Ovary (tissue), 9 donors: ENCODE results near the gene NR2F1. TPM values are rescaled to one million over a fixed set of nuclear protein-coding genes. Genes with fewer than 3 reads are reported as not detected.
A peak's percentile ranks its signal among the peaks of the same experiment; 100 is the strongest.

Experiments used
- DNase-seq, 5 donors: peaks; one replicate each; pipeline ENCODE4 v3.0.0-alpha.2; 2019 to 2020
- H3K27ac ChIP-seq, 2 donors: fragments of 200-600 bp; one replicate each; pipeline versions ENCODE4 v1.5.1 to v1.8.0; 2019 to 2022
- H3K27me3 ChIP-seq: fragments of 200-600 bp; one replicate; pipeline ENCODE4 v1.8.0; 2022
- H3K36me3 ChIP-seq: fragments of 200-600 bp; sonication (generic); one replicate; pipeline ENCODE4 v1.5.1; 2019
- H3K4me1 ChIP-seq: one replicate; pipeline ENCODE4 v1.8.1; 2013; ENCODE audit warnings: mild to moderate bottlenecking, moderate library complexity; ENCODE audit not compliant: insufficient read depth
- H3K4me3 ChIP-seq: fragments of 200-600 bp; sonication (generic); one replicate; pipeline ENCODE4 v1.5.1; 2017
- H3K9me3 ChIP-seq, 2 donors: fragments of 200-600 bp in 1 of 2; sonication (generic) in 1 of 2; one replicate each; pipeline versions ENCODE4 v1.5.1 to v1.8.1; 2013 to 2019; ENCODE audit warnings: mild to moderate bottlenecking in 1 of 2, moderate library complexity in 1 of 2
- EP300 ChIP-seq: sonication (generic); formaldehyde crosslinking; IDR thresholded peaks from one replicate; pipeline ENCODE4 v1.6.1; 2017; ENCODE audit warnings: antibody characterized with exemption
- POLR2A ChIP-seq: fragments of 450-650 bp; IDR thresholded peaks from one replicate; pipeline ENCODE4 v1.6.1; 2017; ENCODE audit warnings: antibody characterized with exemption, mild to moderate bottlenecking, moderate library complexity
- WGBS, 3 donors: extraction: QIAGEN DNeasy Blood & Tissue Kit in 1 of 3; methylation state at CpG; one replicate each; pipeline versions ENCODE4 v1.1.5 to v1.1.7; 2013 to 2017; 5-methylcytosine and 5-hydroxymethylcytosine counted together
- intact Hi-C, 4 donors: fragments of 100-400 bp; cut with DNase I; formaldehyde crosslinking; loops; one replicate each; pipeline versions ENCODE4 v1.11.0 to v1.15.1; 2022 to 2023
- polyA plus RNA-seq, 2 donors: library from polyadenylated mRNA; stranded (reverse); fragments of 200-250 nt in 1 of 2; fragments of 350-450 nt in 1 of 2; fragmentation: Illumina TruSeq in 1 of 2; extraction: RNeasy Lipid Tissue Mini Kit (QIAGEN cat#74804) in 1 of 2; gene quantifications; one replicate each; pipeline ENCODE4 v1.2.3, GENCODE V29; 2013 to 2014
- total RNA-seq, 7 donors: library from RNA; depleted of rRNA in 2 of 7; stranded (reverse); fragments of >200 nt in 2 of 7; fragmentation: NEBNext Ultra II Directional in 3 of 7; extraction: Animal tissue kit (Norgen Biotek cat#: 25700) in 3 of 7; gene quantifications; one replicate each; pipeline versions ENCODE4 v1.1.0 to v1.2.4, GENCODE V29; 2016 to 2023
- TF ChIP-seq, protein P1 (sequence below), 3 donors: fragments of 450-650 bp in 2 of 3; fragments of 200-600 bp in 1 of 3; IDR thresholded peaks; one replicate each; pipeline versions ENCODE4 v1.5.1 to v1.8.0; 2016 to 2022; ENCODE audit warnings: antibody characterized with exemption in 3 of 3, mild to moderate bottlenecking in 1 of 3
- donor health status: DM: no; HTN: no; CAD: no; lungs with moderate emphysema.
- donor health status: DM: no; HTN: no; CAD: no.
- donor health status: Bipolar disorder and iron deficiency.
- donor health status: DM: yes; HTN: yes; CAD: no.
- donor health status: DM: no; HTN: no; CAD: no.
- donor health status: DM: yes; HTN: yes; CAD: no.

Gene NR2F1
- total and polyA plus RNA-seq, 9 donors = 47.6 to 179 (median 71.5) TPM

DNA sequence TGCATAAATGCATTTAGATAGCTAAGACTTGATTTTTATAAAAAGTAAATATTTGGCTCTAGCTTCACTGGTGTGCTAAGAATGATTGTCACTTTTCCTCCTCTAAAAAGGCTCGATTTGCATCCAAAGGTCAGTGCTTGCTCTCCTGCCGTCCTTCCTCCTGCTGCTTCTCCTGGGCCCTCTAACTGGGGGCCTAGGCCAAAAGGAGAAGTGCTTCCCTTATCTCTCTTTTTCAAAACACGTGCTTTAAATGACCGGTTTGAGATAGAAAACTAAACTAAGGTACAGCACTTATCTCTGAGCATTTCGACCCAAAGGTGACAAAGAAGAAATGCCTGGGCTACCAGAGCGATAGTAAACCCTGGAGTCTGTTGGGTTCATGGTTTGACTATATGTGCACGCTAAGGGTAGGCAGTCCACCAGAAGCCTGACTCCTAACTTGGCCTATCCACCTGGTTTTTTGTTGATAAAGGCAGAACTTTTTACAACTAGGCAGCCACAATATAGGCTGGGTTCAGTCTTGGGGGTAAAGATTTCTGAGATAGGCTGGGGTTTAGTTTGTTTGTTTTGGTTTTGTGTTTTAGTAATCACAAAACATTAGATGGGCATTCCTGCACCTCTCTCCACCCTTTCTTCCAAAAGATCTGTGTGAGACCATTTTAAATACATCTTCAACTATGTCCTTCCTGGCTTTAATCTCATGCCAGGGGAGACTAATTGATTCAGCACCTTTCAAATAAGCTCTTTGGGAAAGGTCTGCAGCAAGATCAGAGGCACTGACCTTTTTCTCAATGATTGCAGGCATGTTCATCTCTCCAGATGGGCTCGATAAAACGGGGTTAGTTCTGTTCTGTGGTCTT is 5.8 kb upstream of the NR2F1 start:
- Histone ChIP-seq H3K27ac (peak overlapping the region in 1 of 2 donors; percentile 7), H3K9me3 (no peaks in the 10 kb centered on the region), H3K36me3 (no peaks in the 10 kb centered on the region), H3K27me3 (no peaks in the 10 kb centered on the region), H3K4me1 (peaks cover 6% of the 10 kb centered on the region), H3K4me3 (no peak overlapping the region)
- 71 to 77% (median 76%) methylated on average over 9 of the region's 9 CpGs for WGBS, 3 donors
- intact Hi-C loops = loop anchor here in 2 of 4 donors (5.0 to 10.0 kb wide), 2 partner anchors 45 to 482 kb away; no protein-coding TSS in a partner anchor
- no peak for TF ChIP-seq EP300
- TF ChIP-seq POLR2A = no peak
- TF ChIP-seq, protein P1, sequence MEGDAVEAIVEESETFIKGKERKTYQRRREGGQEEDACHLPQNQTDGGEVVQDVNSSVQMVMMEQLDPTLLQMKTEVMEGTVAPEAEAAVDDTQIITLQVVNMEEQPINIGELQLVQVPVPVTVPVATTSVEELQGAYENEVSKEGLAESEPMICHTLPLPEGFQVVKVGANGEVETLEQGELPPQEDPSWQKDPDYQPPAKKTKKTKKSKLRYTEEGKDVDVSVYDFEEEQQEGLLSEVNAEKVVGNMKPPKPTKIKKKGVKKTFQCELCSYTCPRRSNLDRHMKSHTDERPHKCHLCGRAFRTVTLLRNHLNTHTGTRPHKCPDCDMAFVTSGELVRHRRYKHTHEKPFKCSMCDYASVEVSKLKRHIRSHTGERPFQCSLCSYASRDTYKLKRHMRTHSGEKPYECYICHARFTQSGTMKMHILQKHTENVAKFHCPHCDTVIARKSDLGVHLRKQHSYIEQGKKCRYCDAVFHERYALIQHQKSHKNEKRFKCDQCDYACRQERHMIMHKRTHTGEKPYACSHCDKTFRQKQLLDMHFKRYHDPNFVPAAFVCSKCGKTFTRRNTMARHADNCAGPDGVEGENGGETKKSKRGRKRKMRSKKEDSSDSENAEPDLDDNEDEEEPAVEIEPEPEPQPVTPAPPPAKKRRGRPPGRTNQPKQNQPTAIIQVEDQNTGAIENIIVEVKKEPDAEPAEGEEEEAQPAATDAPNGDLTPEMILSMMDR (IDR thresholded peaks at IDR 0.05) = no peak
- no peak for DNase-seq

DNA sequence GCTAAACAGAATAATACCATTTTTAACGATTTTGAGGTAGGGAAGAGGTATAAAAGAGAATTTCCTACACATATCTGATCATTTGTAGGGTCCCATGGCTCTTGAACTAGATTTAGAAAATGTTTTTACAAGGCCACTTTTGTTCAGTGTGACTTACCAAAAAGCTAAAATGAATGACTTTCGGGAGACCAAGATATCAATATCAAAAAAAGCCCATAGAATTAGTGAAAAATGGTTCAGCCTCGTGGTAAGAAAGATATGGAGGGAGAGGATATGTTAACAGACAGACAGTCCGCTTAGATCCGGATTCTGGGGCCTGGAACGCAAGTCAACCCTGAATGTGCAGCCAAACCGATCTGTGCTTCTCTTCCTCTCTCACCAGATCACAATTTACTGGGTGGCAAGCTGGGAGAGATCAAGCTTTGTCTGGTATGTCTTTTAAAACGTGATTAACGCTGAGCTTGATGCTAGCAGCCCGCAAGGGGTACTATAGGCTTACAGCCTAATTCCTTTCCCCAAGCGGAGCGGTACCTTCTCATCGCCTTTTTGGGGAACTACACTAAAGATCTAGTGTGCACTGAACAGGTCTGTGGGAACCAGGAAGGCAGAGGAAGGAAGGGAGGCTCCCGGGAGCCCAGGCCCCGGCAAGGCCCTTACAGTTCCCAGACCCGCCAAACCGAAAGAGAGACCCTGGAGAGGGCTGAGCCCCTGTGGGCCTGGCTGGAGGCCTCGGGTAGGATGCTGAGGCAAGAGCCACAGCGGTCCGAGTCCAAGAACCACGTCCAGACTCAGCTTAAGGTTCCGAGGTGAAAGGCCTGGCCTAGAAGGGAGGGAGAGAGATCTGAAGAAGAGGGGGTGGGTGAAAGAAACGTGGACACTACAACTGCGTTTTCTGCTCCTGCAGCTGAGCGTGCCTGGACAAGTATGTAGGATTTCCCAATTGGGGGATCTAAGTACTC is 4.9 kb upstream of the NR2F1 start:
- intact Hi-C loops = loop anchor here in 3 of 4 donors (2.0 to 10.0 kb wide), 3 partner anchors 46 to 483 kb away; no protein-coding TSS in a partner anchor

DNA sequence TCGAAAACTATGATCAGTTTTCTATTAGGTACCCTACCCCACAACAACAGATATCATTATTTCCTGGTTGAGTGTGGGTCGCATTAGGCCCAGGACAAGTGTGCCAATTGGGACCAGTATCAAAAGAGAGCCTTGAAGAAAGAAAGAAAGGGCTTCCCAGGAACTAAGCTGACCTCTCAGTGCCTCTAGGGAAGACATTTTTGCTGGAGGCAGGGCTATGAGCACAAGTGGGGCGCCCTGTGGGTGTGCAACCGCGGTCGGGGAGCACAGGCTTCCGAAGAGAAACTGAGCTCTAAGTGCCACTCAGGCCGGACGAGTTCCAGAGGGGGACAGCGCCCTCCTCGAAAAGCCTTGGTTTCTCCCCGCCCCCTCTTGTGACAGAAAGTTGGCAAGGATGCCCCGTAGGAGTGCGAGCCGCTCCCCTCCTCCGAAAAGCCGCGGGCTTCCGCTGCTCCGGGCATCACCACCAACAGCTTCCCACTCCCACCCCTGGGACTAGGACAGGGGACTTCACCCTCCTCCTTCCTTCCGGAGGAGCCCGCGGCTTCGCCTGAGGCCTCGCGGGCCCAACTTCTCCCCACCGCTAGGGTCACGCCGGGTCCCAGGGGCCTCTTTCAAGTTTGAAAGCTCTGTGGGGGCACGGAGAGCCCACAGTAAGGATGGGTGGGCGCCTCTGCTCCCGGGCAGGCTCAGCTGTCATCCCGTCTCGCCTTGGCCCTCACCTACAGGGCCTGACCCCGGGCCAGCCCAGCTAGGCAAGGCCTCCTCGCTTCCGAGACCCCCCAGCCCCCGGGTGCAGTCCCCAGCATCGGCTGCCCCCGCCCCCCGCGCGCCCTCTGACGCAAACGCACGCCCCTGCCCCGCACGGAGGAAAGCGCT is 4.0 kb upstream of the NR2F1 start:
- Histone ChIP-seq H3K9me3 (no peaks in the 10 kb centered on the region), H3K27ac (peak overlapping the region; percentile 89 to 95), H3K4me3 (peak overlapping the region; percentile 87), H3K27me3 (no peaks in the 10 kb centered on the region), H3K36me3 (no peaks in the 10 kb centered on the region), H3K4me1 (peaks cover 5% of the 10 kb centered on the region)
- WGBS, 3 donors = 2 to 6% (median 5%) methylated on average over 41 to 49 of the region's 49 CpGs
- TF ChIP-seq EP300 (no peak), POLR2A (peak; percentile 24)
- TF ChIP-seq, protein P1 (IDR thresholded peaks at IDR 0.05) = no peak
- DNase-seq = peak; percentile 78 to 83 (median 79)
- intact Hi-C loops = loop anchor here in 3 of 4 donors (2.0 to 10.0 kb wide), 3 partner anchors 47 to 484 kb away; no protein-coding TSS in a partner anchor

More for the DNA sequence above, 4.9 kb upstream of the NR2F1 start:
- Histone ChIP-seq H3K4me3 (peak overlapping the region; percentile 9), H3K9me3 (no peaks in the 10 kb centered on the region), H3K27ac (peak overlapping the region; percentile 89 to 95), H3K4me1 (peaks cover 6% of the 10 kb centered on the region), H3K36me3 (no peaks in the 10 kb centered on the region), H3K27me3 (no peaks in the 10 kb centered on the region)
- TF ChIP-seq POLR2A = no peak
- no peak for DNase-seq
- 72 to 74% (median 74%) methylated on average over 25 of the region's 25 CpGs for WGBS, 3 donors

DNA sequence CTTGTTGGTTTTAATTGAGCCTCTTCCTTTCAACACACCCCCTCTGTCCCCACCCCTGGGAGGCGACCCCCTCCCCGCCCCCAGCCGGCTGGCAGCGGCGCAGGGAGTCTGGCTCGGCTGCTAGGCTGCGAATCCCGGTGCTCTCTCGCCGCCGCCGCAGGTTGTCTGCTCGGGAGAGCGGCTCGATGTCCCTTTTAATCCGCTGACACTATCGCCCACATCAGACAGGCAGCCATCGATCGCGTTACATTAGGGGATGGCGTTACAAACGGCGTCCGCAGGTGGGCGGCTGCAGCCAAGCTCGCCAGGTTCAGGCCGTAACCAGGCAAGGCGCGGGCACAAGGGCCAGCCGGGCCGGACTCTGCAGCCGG is 3.3 kb upstream of the NR2F1 start:
- Histone ChIP-seq H3K36me3 (no peaks in the 10 kb centered on the region), H3K4me1 (peaks cover 2% of the 10 kb centered on the region), H3K9me3 (no peaks in the 10 kb centered on the region), H3K27me3 (no peaks in the 10 kb centered on the region), H3K4me3 (peak overlapping the region; percentile 87), H3K27ac (peak overlapping the region; percentile 89 to 95)
- peak in 4 of 5 donors; percentile 61 to 76 (median 68) for DNase-seq
- no peak for TF ChIP-seq POLR2A
- TF ChIP-seq, protein P1 (IDR thresholded peaks at IDR 0.05) = no peak
- intact Hi-C loops = loop anchor here (2.0 to 10.0 kb wide), 6 partner anchors 47 to 665 kb away; no protein-coding TSS in a partner anchor
- WGBS, 3 donors = 0 to 1% (median 0%) methylated on average over 19 to 32 of the region's 32 CpGs
